Psoas muscle (tissue), 8 donors: ENCODE results near the gene LRRFIP2. TPM values are rescaled to one million over a fixed set of nuclear protein-coding genes. Genes with fewer than 3 reads are reported as not detected.
A peak's percentile ranks its signal among the peaks of the same experiment; 100 is the strongest.

Source experiments
- ATAC-seq, 4 donors: fragments of 200-7000 bp; cut with Tn5 transposase; one replicate each; pipeline ENCODE4 v1.9.1; 2020; ENCODE audit warnings: moderate library complexity in 3 of 4, mild to moderate bottlenecking in 2 of 4
- DNase-seq, 2 donors: peaks; one replicate each; pipeline ENCODE4 v3.0.0-alpha.2; 2020
- H3K27ac ChIP-seq: fragments of 200-600 bp; one replicate; pipeline ENCODE4 v1.8.0; 2022
- H3K27me3 ChIP-seq, 3 donors: fragments of 200-600 bp in 1 of 3; one replicate each; pipeline versions ENCODE4 v1.6.1 to v1.8.0; 2013 to 2022; ENCODE audit warnings: low read length in 2 of 3, mild to moderate bottlenecking in 2 of 3, moderate library complexity in 1 of 3; ENCODE audit not compliant: insufficient read depth in 3 of 3
- H3K36me3 ChIP-seq, 2 donors: fragments of 200-600 bp in 1 of 2; one replicate each; pipeline versions ENCODE4 v1.6.1 to v1.8.0; 2013 to 2022; ENCODE audit warnings: low read depth in 1 of 2, mild to moderate bottlenecking in 1 of 2, moderate library complexity in 1 of 2; ENCODE audit not compliant: insufficient read depth in 1 of 2
- H3K4me1 ChIP-seq: fragments of 200-600 bp; one replicate; pipeline ENCODE4 v1.8.0; 2022
- H3K4me3 ChIP-seq: fragments of 200-600 bp; one replicate; pipeline ENCODE4 v1.8.0; 2022; ENCODE audit warnings: mild to moderate bottlenecking
- H3K9me3 ChIP-seq: fragments of 200-600 bp; one replicate; pipeline ENCODE4 v1.8.0; 2022
- WGBS, 3 donors: extraction: QIAGEN DNeasy Blood & Tissue Kit; methylation state at CpG; one replicate each; pipeline versions ENCODE4 v1.1.6 to v1.1.7; 2013; 5-methylcytosine and 5-hydroxymethylcytosine counted together
- intact Hi-C, 2 donors: fragments of 100-400 bp; cut with DNase I; formaldehyde crosslinking; loops; one replicate each; pipeline versions ENCODE4 v1.11.0 to v1.14.2; 2022
- polyA plus RNA-seq, 3 donors: library from polyadenylated mRNA; stranded (reverse); fragments of 200-250 nt; gene quantifications; one replicate each; pipeline ENCODE4 v1.2.3, GENCODE V29; 2013
- total RNA-seq, 4 donors: library from RNA; stranded (reverse); fragmentation: NEBNext Ultra II Directional in 2 of 4; extraction: Animal tissue kit (Norgen Biotek cat#: 25700) in 2 of 4; gene quantifications; one replicate each; pipeline versions ENCODE4 v1.2.1 to v1.2.4, GENCODE V29; 2021 to 2023
- TF ChIP-seq, protein P1 (sequence below): fragments of 200-600 bp; IDR thresholded peaks from one replicate; pipeline ENCODE4 v1.8.0; 2022; ENCODE audit warnings: antibody characterized with exemption
- donor health status: healthy with polysubstance abuse.
- donor health status: DM: no; HTN: no; CAD: no; lungs with moderate emphysema.
- donor health status: Bipolar disorder and iron deficiency.
- donor health status: healthy.
- donor health status: DM: yes; HTN: yes; CAD: no.
- donor health status: DM: no; HTN: no; CAD: no.
- donor health status: DM: no; HTN: no; CAD: no.
- donor health status: DM: yes; HTN: yes; CAD: no.

Gene LRRFIP2
- total and polyA plus RNA-seq, 7 donors: 35.7 to 163 (median 127) TPM

DNA sequence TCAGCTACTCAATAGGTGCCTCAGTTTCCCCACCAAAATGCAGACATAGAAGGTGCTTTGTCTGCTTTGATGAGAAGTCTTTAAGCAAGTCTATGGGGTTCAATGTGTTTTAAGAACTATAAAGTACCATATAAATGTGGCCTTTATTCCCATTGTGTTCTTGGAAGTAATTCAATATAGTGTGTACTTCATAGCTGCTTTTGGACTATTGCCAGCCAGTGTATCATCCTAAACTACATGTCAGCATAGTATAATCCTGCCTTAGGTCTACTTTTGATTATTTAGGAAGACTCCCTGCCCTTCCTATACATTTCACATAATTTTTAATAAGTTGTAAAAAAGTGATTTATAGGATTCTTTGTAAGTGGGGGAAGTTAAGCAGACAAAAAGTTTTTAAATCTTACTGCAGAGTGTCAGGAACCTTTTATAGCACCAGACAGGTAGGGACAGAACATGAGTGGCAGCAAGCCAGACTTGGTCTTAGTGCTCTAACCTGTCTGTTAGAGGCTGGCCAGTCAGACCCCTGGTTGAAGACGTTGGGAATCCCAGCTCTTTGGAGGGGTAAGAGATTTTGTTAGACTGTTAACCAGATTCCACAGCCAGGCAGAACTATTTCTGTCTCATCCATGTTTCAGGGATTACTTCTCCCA, 132.7 kb downstream of the LRRFIP2 start:
- H3K27ac ChIP-seq: no peak overlapping the region
- DNase-seq (no peak), ATAC-seq (peak in 1 of 4 donors; percentile 53)
- H3K36me3 ChIP-seq: peaks cover 6 to 77% of the 10 kb centered on the region in 2 donors
- intact Hi-C loops: no loop called here
- no peaks in the 10 kb centered on the region for H3K27me3 ChIP-seq
- peaks cover 2% of the 10 kb centered on the region for H3K9me3 ChIP-seq
- TF ChIP-seq, protein P1, sequence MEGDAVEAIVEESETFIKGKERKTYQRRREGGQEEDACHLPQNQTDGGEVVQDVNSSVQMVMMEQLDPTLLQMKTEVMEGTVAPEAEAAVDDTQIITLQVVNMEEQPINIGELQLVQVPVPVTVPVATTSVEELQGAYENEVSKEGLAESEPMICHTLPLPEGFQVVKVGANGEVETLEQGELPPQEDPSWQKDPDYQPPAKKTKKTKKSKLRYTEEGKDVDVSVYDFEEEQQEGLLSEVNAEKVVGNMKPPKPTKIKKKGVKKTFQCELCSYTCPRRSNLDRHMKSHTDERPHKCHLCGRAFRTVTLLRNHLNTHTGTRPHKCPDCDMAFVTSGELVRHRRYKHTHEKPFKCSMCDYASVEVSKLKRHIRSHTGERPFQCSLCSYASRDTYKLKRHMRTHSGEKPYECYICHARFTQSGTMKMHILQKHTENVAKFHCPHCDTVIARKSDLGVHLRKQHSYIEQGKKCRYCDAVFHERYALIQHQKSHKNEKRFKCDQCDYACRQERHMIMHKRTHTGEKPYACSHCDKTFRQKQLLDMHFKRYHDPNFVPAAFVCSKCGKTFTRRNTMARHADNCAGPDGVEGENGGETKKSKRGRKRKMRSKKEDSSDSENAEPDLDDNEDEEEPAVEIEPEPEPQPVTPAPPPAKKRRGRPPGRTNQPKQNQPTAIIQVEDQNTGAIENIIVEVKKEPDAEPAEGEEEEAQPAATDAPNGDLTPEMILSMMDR: no peak
- H3K4me3 ChIP-seq: no peak overlapping the region
- WGBS, 3 donors: 35 to 50% (median 44%) methylated on average over 1 of the region's 1 CpG
- peaks cover 21% of the 10 kb centered on the region for H3K4me1 ChIP-seq

DNA sequence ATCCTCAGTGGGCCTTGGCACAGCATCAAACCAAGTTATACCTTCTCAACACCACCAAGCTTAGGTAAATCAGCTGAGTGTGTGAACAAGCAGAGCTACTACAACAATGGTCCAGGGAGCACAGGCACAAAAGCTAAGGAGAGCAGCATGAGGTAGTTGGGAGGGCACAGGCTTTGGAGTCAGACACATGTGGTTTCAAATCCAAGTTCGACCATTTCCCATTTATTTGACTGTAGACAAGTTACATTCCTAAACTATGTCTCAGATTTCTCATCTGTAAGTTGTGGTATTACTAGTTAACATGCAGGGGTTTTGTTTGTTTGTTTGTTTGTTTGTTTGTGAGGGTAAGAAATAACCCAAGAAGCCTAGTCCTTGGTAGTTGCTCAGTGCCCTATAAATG, 134.2 kb downstream of the LRRFIP2 start:
- WGBS, 3 donors: 85 to 100% (median 97%) methylated on average over 1 of the region's 1 CpG
- H3K27ac ChIP-seq: peak overlapping the region; percentile 15
- TF ChIP-seq, protein P1: no peak
- H3K27me3 ChIP-seq: no peaks in the 10 kb centered on the region
- ATAC-seq (no peak), DNase-seq (no peak)
- H3K4me3 ChIP-seq: no peak overlapping the region
- H3K4me1 ChIP-seq: peaks cover 21% of the 10 kb centered on the region
- H3K36me3 ChIP-seq: peaks cover 6 to 78% of the 10 kb centered on the region in 2 donors
- intact Hi-C loops: no loop called here
- H3K9me3 ChIP-seq: peaks cover 6% of the 10 kb centered on the region

DNA sequence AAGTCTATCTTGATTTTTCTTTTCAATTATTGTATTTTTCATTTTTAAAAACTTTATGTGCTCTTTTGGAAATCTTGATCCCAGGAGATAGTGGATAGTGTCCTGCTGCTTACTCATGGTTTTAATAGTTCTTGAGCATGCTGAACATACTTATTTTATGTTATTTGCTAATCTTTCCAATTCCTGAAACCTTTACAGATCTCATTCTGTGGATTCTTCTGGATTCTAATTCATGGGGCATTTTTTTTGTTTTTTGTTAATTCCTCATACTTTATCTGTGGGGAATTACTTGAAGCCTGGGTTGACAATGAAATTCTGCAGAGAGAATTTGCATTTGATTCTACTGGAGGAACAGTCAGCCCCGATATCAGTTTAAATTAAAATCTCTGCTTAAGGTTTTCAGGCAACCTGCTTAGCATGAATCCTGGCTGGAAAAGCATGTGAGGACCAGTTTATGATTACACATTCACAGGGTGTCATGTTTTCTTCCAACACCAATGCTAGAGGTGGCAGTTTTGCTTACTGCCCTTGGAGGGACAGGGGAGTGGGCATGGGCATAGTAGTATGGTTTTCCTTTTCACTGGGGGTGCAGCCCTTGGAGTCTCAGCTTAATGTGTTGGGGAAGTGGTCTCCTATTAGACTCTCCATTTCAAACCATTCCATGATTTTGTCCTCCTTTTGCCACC, 135.1 kb downstream of the LRRFIP2 start:
- peak in 3 of 4 donors; percentile 52 to 57 (median 54) for ATAC-seq
- DNase-seq: no peak
- 35 to 59% (median 50%) methylated on average over 1 of the region's 1 CpG for WGBS, 3 donors
- Histone ChIP-seq H3K9me3 (peaks cover 6% of the 10 kb centered on the region), H3K36me3 (peaks cover 6 to 75% of the 10 kb centered on the region in 2 donors), H3K4me1 (peaks cover 21% of the 10 kb centered on the region), H3K4me3 (no peak overlapping the region), H3K27ac (peak overlapping the region; percentile 15), H3K27me3 (no peaks in the 10 kb centered on the region)
- intact Hi-C loops: no loop called here
- TF ChIP-seq, protein P1: no peak

DNA sequence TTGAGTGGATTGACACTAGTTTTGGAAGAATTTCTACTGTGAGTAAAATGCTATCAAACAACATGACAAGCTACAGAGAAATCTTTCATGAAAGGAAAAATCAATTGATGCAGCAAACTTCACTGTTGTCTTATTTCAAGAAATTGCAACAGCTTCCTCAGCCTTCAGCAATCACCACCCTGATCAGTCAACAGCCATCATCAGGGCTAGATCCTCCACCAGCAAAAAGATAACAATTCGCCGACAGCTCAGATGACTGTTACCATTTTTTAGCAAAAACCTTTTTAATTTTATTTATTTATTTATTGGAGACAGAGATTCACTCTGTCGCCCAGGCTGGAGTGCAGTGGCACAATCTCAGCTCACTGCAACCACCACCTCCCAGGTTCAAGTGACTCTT, 137.0 kb downstream of the LRRFIP2 start:
- H3K36me3 ChIP-seq: peaks cover 6 to 86% of the 10 kb centered on the region in 2 donors

More for the DNA sequence above, 137.0 kb downstream of the LRRFIP2 start:
- peaks cover 6% of the 10 kb centered on the region for H3K9me3 ChIP-seq
- TF ChIP-seq, protein P1: no peak
- no peak for DNase-seq
- 99% methylated on average over 3 of the region's 3 CpGs for WGBS, 3 donors
- H3K4me1 ChIP-seq: peaks cover 15% of the 10 kb centered on the region
- H3K27ac ChIP-seq: no peak overlapping the region
- intact Hi-C loops: no loop called here
- H3K27me3 ChIP-seq: no peaks in the 10 kb centered on the region
- ATAC-seq: no peak
- no peak overlapping the region for H3K4me3 ChIP-seq
